Tibial nerve (tissue), 3 donors: ENCODE measurements around the gene KMT2E.

ENCODE experiments used
- CTCF ChIP-seq, 5 experiments: fragments of 200-600 bp in 3 of 5; fragments of 450-650 bp in 2 of 5; sonication (generic) in 3 of 5; IDR thresholded peaks; one replicate each; pipeline ENCODE4 v1.5.1; 2016 to 2019; ENCODE audit warnings: antibody characterized with exemption in 5 of 5, mild to moderate bottlenecking in 3 of 5, moderate library complexity in 2 of 5
- POLR2A ChIP-seq, 2 donors: fragments of 450-650 bp; IDR thresholded peaks; one replicate each; pipeline ENCODE4 v1.6.1; 2017; ENCODE audit warnings: antibody characterized with exemption in 2 of 2, mild to moderate bottlenecking in 2 of 2, moderate library complexity in 2 of 2

GRCh38 chr7:105016068-105016708 is 2.2 kb downstream of the KMT2E start:
- TF ChIP-seq CTCF (IDR thresholded peaks at IDR 0.05) (no peak), POLR2A (IDR thresholded peaks at IDR 0.05) (no peak)
